NCI-H1048 (cell line): Measurements from ENCODE around the gene PUM1.

ENCODE experiments used
- DNase-seq: peaks from one replicate; lab custom pipeline; 2025; lab: John Stamatoyannopoulos, UW

The PUM1 gene

DNA sequence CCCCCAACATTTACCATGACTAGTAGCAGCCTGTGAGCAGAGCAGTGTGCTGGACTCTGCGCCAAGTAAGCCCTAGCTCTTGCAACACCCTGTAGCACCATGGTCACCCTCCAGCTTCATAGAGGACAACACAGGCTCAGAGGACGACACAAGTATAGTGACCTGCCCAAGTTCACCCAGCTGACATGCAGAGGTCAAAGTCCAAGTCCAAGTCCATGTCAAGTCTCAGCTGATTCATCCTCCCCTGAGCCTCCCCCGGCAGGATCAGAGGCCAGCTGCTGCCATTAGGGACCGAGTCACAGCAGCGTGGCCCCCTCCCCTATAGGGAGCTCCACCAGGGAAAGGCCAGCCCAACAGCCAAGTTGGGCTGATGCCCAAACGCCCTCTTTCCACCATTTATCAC lies 172.8 kb downstream of the PUM1 start:
- DNase-seq, result no peak

- DNase-seq, result no peak
These were observed 174.3 kb downstream of the PUM1 start for GRCh38 chr1:30891227-30891552.

DNA sequence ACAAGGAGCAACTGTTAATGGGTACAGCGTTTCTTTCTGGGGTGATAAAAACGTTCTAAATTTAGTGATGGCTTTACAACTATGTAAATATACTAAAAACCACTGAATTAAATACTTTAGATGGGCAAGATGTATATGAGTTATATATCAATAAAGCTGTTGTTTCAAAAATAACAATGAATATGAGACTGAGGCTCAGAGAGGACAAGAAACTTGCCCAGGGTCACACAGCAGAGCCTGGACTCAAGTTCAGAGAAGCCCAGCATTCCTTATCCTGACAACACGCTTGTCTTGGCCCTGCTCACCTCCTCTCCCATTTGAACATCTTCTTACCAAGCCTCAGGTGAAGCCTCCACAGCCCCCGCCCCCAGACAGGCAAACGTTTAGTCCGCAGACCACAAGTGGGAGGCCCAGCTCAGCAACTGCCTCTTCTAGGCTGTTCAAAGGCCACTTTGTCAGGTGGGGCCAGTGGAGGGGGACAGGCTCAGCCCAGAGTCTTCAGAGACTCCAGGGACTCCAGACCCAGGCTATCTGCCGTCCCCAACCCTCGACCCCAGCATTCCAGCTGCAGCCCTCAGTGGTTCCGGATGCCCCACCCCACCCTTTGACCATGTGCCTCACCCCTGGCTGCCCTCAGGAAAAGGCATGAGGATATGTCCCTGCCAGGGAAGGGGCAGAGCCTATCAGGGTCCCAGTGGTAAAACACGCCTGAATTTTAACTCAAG lies 174.9 kb downstream of the PUM1 start:
- DNase-seq, result peak; percentile 54

GRCh38 chr1:30889511-30889910 lies 176.0 kb downstream of the PUM1 start:
- DNase-seq, result no peak

DNA sequence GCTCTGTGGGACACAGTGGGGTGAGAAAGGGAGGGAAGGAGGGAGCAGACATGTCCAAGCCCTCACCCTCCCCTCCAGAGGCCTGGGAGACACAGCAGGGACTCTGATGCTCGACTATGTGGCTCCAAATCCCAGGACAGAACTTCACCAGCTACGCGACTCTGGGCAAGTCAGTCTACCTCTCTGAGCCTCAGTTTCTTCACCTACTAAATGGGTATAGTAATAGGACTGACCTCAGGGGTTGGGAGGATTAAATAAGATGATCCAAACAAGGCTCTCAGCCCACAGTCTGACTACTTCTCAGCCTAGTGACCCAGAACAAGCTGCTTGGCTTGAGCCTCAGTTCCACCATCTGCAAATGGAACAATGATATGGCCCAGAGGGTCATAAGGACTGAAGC lies 176.5 kb downstream of the PUM1 start:
- no peak for DNase-seq

DNA sequence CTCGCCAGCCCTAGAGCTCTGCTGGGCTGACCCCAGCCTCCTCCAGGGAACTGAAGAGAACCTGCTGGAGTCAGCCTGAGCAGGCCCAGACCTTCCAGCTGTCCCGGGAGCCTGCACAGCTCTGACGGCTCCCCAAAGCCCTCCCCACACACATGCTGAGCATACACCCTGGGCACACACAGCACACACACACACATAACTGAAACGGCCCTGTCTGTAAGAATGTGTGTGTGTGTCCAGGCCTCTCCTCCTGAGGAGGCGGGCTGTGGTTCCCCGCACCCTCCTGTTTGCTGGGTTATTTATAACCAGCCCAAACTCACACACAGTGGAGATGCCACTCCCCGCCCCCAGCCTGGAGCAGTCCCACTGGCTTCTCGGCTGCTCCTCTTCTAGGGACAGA lies 177.1 kb downstream of the PUM1 start:
- DNase-seq, result no peak

- no peak for DNase-seq
These were observed 177.8 kb downstream of the PUM1 start for GRCh38 chr1:30887485-30888315.

DNA sequence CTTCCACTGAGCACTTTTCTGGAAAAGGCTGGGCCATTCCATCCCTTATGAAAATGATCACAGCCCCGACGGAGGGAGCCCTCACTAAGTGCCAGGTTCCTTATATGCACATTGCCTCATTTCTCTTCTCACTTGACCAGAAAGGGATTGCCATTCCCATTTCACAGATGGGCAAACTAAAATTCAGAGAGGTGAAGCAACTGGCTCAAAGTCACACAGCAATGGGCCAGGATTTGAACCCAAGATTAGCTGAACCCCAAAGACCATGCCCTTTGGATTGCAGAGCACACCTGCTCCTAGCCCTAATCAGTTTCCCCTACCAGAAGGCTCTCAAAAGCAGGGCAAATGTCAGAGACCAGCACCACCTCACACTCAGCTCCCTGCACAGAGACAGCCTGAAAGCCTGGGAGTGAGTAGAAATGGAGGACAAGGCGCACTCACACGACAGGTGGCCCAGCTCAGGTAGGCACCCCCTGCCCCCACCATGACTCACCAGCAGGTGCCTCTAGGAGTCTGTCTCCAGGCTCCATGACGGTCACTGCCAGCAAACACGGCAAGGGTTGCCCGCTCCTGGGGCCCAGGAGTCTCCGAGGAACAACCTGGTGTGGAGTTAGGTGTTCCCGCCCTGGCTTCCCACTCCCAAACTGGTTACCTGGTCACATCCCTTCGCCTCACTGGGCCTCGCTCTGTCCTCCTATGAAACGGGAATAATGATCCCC lies 178.6 kb downstream of the PUM1 start:
- DNase-seq, result no peak

GRCh38 chr1:30885570-30886522 lies 179.7 kb downstream of the PUM1 start:
- no peak for DNase-seq

- no peak for DNase-seq
These were observed 180.8 kb downstream of the PUM1 start for GRCh38 chr1:30884723-30885122.

DNA sequence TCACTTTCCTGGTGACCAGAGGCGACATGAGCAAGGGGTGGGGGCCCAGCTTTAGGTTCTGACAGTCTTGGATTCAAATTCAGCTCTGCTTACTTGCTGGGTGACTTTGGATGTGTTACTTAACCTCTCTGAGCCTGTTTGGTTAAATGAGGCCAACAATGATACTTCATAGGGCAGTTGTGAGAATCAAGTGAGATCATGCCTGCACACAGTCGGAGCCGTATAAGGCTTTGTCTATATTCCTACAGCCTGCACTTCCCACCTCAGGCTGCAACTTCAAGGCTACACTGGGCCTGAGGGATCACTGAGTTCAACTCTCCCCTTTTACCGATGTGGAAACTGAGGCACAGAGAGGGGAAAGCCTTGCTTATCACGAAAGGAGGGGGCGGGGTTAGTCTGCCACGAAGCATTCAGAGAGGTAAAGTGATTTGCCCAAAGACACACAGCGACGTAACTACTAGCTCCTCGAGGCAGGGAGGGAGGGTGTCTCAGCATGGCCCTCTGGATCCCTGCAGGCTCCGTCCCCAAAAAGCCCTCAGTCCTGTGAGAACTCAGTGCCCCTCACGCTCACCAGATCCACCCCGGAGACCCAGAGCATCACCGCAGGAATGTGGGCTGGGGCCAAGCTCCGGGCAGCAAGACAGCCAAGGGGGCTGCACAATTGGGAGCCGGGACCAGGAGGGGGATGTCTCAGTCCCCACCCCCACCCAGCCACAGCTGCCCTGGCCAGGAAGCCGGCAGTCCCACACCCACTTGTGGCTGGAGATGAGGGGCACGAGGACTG lies 181.9 kb downstream of the PUM1 start:
- DNase-seq, result no peak

GRCh38 chr1:30882678-30883388 lies 182.7 kb downstream of the PUM1 start:
- DNase-seq, result no peak
